K562 (cell line): ENCODE results near the gene ANKS1A. TPM values are rescaled to one million over a fixed set of nuclear protein-coding genes. Genes with fewer than 3 reads are reported as not detected.

Source experiments
- ATAC-seq: fragments of 200-7000 bp; cut with Tn5 transposase; 3 replicates; pipeline ENCODE4 v1.9.1; 2020; ENCODE audit warnings: moderate library complexity
- BruUV-seq: library from RNA; stranded (reverse); fragments of 400-500 nt; replicated peaks from 2 replicates; lab custom pipeline; 2021; lab: Mats Ljungman, UMichigan
- CTCF ChIA-PET: fragments of 300-600 bp; formaldehyde crosslinking; extraction: SDS; loops from one replicate; lab custom pipeline; 2021; ENCODE audit warnings: low intra/inter-chr PET ratio; lab: Yijun Ruan, JAX
- POLR2A ChIA-PET: fragments of 300-600, 350-650 bp; sonication (Branson Sonifier 250); formaldehyde crosslinking; extraction: SDS; loops from one replicate; lab custom pipeline; 2021; ENCODE audit warnings: antibody characterized with exemption, inconsistent platforms; lab: Yijun Ruan, JAX
- DNase-seq, 4 experiments: peaks; one replicate each; pipeline versions ENCODE4 v3.0.0 to v3.0.0-alpha.2; 2011 to 2018; ENCODE audit warnings: low spot score in 3 of 4, mixed read lengths in 3 of 4; ENCODE audit errors: extremely low read depth in 1 of 4
- FAIRE-seq: peaks from 2 replicates; lab custom pipeline; 2011; peaks lifted over from hg19 to GRCh38; lab: Jason Lieb, UNC
- H2AFZ ChIP-seq: 2 replicates; pipeline ENCODE4 v1.6.0; 2011; ENCODE audit warnings: low read depth, low read length, control low read depth, inconsistent platforms
- H3K27ac ChIP-seq: fragments of 200-600 bp; 3 replicates; pipeline ENCODE4 v1.8.0; 2011; ENCODE audit warnings: low read depth, mild to moderate bottlenecking, control low read depth, inconsistent platforms, low read length, moderate library complexity, mixed read lengths; ENCODE audit errors: extremely low read depth
- H3K27me3 ChIP-seq, 2 experiments: fragments of 300-600 bp in 1 of 2; 2 replicates in 1 of 2; 3 replicates in 1 of 2; pipeline versions ENCODE4 v1.6.0 to v1.8.0; 2011; ENCODE audit warnings: inconsistent platforms in 2 of 2, low read length in 2 of 2, mild to moderate bottlenecking in 1 of 2, mixed read lengths in 1 of 2, moderate library complexity in 1 of 2; ENCODE audit not compliant: control insufficient read depth in 2 of 2, insufficient read depth in 2 of 2
- H3K36me3 ChIP-seq: fragments of 300-600 bp; 3 replicates; pipeline ENCODE4 v1.8.0; 2011; ENCODE audit warnings: mild to moderate bottlenecking, low read length, inconsistent platforms; ENCODE audit not compliant: control insufficient read depth, insufficient read depth
- H3K4me1 ChIP-seq, 2 experiments: fragments of 200-600 bp in 1 of 2; replicated peaks in 1 of 2; 2 replicates in 1 of 2; 3 replicates in 1 of 2; pipeline versions ENCODE4 v1.5.1 to v1.8.0; 2011; ENCODE audit warnings: inconsistent platforms in 2 of 2, low read length in 2 of 2, mild to moderate bottlenecking in 1 of 2, mixed read lengths in 1 of 2, moderate library complexity in 1 of 2; ENCODE audit not compliant: control insufficient read depth in 2 of 2, insufficient read depth in 2 of 2
- H3K4me2 ChIP-seq: 2 replicates; pipeline ENCODE4 v1.6.1; 2011; ENCODE audit warnings: low read length, control low read depth, inconsistent platforms, mixed read lengths; ENCODE audit not compliant: insufficient read depth
- H3K4me3 ChIP-seq: fragments of 200-600 bp; sonication (generic), shearing (Covaris generic); 2 replicates; pipeline ENCODE4 v1.5.1; 2016; ENCODE audit warnings: control low read depth, inconsistent platforms
- H3K79me2 ChIP-seq: fragments of 200-600 bp; 3 replicates; pipeline ENCODE4 v1.8.0; 2011; ENCODE audit warnings: low read length, inconsistent platforms; ENCODE audit not compliant: control insufficient read depth, insufficient read depth
- H3K9ac ChIP-seq, 2 experiments: 2 replicates each; pipeline versions ENCODE4 v1.6.0 to v1.6.1; 2011; ENCODE audit warnings: low read depth in 2 of 2, low read length in 2 of 2, control low read depth in 1 of 2, inconsistent platforms in 1 of 2, mild to moderate bottlenecking in 1 of 2, mixed read lengths in 1 of 2; ENCODE audit not compliant: insufficient read depth in 1 of 2
- H3K9me1 ChIP-seq: one replicate; pipeline ENCODE4 v1.6.0; 2011; ENCODE audit warnings: inconsistent platforms, mild to moderate bottlenecking, low read length, moderate library complexity; ENCODE audit not compliant: control insufficient read depth, insufficient read depth
- H3K9me3 ChIP-seq: replicated peaks from 2 replicates; pipeline ENCODE4 v1.5.1; 2011; ENCODE audit warnings: low read depth, low read length, inconsistent platforms; ENCODE audit not compliant: control insufficient read depth, insufficient read depth
- H4K20me1 ChIP-seq: replicated peaks from 2 replicates; pipeline ENCODE4 v1.6.1; 2011; ENCODE audit warnings: low read length, inconsistent platforms, mixed read lengths; ENCODE audit not compliant: control insufficient read depth, insufficient read depth
- BACH1 ChIP-seq: fragments of 200-800 bp; sonication (Bioruptor generic); IDR thresholded peaks from 2 replicates; pipeline ENCODE4 v1.6.1; 2016; ENCODE audit warnings: missing genetic modification characterization, missing compliant biosample characterization
- GATAD2B ChIP-seq: fragments of 450-650 bp; IDR thresholded peaks from 2 replicates; pipeline ENCODE4 v1.6.1; 2017; ENCODE audit warnings: mild to moderate bottlenecking, borderline replicate concordance
- NFE2 ChIP-seq: IDR thresholded peaks from 2 replicates; pipeline ENCODE4 v1.6.1; 2014; ENCODE audit warnings: antibody characterized with exemption, low read depth
- RCOR1 ChIP-seq, 2 experiments: IDR thresholded peaks; 2 replicates each; pipeline ENCODE4 v1.6.1; 2012; ENCODE audit warnings: low read depth in 2 of 2, low read length in 2 of 2, borderline replicate concordance in 1 of 2, improper control_type of control experiment in 1 of 2
- SAFB ChIP-seq: fragments of 200-400 bp; formaldehyde crosslinking; IDR thresholded peaks from 2 replicates; pipeline ENCODE4 v1.6.1; 2017; ENCODE audit warnings: low read depth, low read length, borderline replicate concordance
- YY1 ChIP-seq, 3 experiments: IDR thresholded peaks; 2 replicates each; pipeline ENCODE4 v1.6.1; 2011; ENCODE audit warnings: low read length in 2 of 3, mild to moderate bottlenecking in 2 of 3, moderate library complexity in 2 of 3, borderline replicate concordance in 1 of 3, control low read depth in 1 of 3, low read depth in 1 of 3; ENCODE audit not compliant: insufficient read depth in 3 of 3, insufficient replicate concordance in 2 of 3, control insufficient read depth in 1 of 3, insufficient read length in 1 of 3; ENCODE audit errors: extremely low read depth in 1 of 3
- ZNF175 ChIP-seq: fragments of 200-800 bp; sonication (Bioruptor generic); IDR thresholded peaks from 2 replicates; pipeline ENCODE4 v1.6.1; 2016; ENCODE audit warnings: low read depth, mild to moderate bottlenecking, missing genetic modification characterization, missing compliant biosample characterization
- ZNF280A ChIP-seq: fragments of 450-650 bp; IDR thresholded peaks from 2 replicates; pipeline ENCODE4 v1.6.1; 2018; ENCODE audit warnings: mild to moderate bottlenecking, low read depth; ENCODE audit not compliant: partially characterized antibody
- WGBS: fragments of 100-300 bp; shearing (Covaris generic); methylation state at CpG from one replicate; pipeline ENCODE4 v1.1.6; 2016; ENCODE audit warnings: low coverage, mixed read lengths; ENCODE audit not compliant: insufficient coverage; ENCODE audit errors: missing lambda C conversion rate; 5-methylcytosine and 5-hydroxymethylcytosine counted together
- in situ Hi-C: fragments of 300-500 bp; cut with MboI; formaldehyde crosslinking; loops from 4 replicates; pipeline ENCODE4 v1.15.0; 2018; ENCODE audit warnings: inconsistent platforms, mixed read lengths
- intact Hi-C: fragments of 100-400 bp; cut with micrococcal nuclease; formaldehyde crosslinking; loops from 2 replicates; pipeline ENCODE4 v1.14.2; 2022
- polyA plus RNA-seq, 8 experiments: library from polyadenylated mRNA; depleted of rRNA in 4 of 8; stranded (reverse) in 5 of 8; unstranded in 3 of 8; fragments of >200 nt; fragmentation: Nextera tagmentation in 2 of 8; fragmentation: Illumina TruSeq in 1 of 8; extraction: Ambion mirVana in 2 of 8; extraction: Trizol in 1 of 8; gene quantifications; 2 replicates each; pipeline versions ENCODE4 v1.2.1 to v1.2.3, GENCODE V29; 2011 to 2014; ENCODE audit warnings: inconsistent platforms in 1 of 8, missing spikeins in 1 of 8
- total RNA-seq, 7 experiments: library from RNA; depleted of rRNA in 6 of 7; stranded (reverse); fragments of >200 nt in 6 of 7; fragmentation: Illumina TruSeq in 2 of 7; extraction: Trizol in 2 of 7; gene quantifications; 2 replicates each; pipeline versions ENCODE4 v1.2.1 to v1.2.3, GENCODE V29; 2011 to 2021; ENCODE audit warnings: low replicate concordance in 1 of 7
- TF ChIP-seq, protein P1 (sequence below): fragments of 200-800 bp; sonication (Bioruptor generic); IDR thresholded peaks from 2 replicates; pipeline ENCODE4 v1.6.1; 2017; ENCODE audit warnings: missing genetic modification characterization, missing compliant biosample characterization

Gene ANKS1A
- total and polyA plus RNA-seq, 9 of the 15 experiments (the other 6 are each of a cell fraction or from before 2014, with no cell fraction given) = 1.1 to 13.8 (median 5.3) TPM

GRCh38 chr6:35067234-35067633 lies 178.2 kb downstream of the ANKS1A start:
- in situ Hi-C loops = no loop called here
- ChIA-PET POLR2A (no interaction called here), CTCF (no interaction called here)
- no peaks in the 10 kb centered on the region for H3K79me2 ChIP-seq
- peak; percentile 32 for FAIRE-seq
- H3K27ac ChIP-seq = no peak overlapping the region
- peaks cover 3% of the 10 kb centered on the region; the same call in 1 of the 2 replicates for H4K20me1 ChIP-seq
- no peak overlapping the region for H3K4me2 ChIP-seq
- no peak overlapping the region for H2AFZ ChIP-seq
- TF ChIP-seq RCOR1 (IDR thresholded peaks at IDR 0.05; ENCODE audit: borderline replicate concordance in 1 of 2, low read depth in 2 of 2, low read length in 2 of 2) (no peak), GATAD2B (no peak)
- TF ChIP-seq, protein P1, sequence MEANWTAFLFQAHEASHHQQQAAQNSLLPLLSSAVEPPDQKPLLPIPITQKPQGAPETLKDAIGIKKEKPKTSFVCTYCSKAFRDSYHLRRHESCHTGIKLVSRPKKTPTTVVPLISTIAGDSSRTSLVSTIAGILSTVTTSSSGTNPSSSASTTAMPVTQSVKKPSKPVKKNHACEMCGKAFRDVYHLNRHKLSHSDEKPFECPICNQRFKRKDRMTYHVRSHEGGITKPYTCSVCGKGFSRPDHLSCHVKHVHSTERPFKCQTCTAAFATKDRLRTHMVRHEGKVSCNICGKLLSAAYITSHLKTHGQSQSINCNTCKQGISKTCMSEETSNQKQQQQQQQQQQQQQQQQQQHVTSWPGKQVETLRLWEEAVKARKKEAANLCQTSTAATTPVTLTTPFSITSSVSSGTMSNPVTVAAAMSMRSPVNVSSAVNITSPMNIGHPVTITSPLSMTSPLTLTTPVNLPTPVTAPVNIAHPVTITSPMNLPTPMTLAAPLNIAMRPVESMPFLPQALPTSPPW (CRISPR knock-in tag) = no peak
- TF ChIP-seq, all 486 proteins: peak for 0
- no peak for DNase-seq
- Histone ChIP-seq H3K9ac (no peak overlapping the region), H3K4me3 (no peak overlapping the region), H3K36me3 (no peaks in the 10 kb centered on the region), H3K9me1 (peaks cover 2% of the 10 kb centered on the region), H3K27me3 (no peaks in the 10 kb centered on the region), H3K4me1 (peaks cover 0 to 3% of the 10 kb centered on the region in 2 experiments; a peak in 1 of 5 replicates), H3K9me3 (no peaks in the 10 kb centered on the region)
- intact Hi-C loops = no loop called here
- no peak for ATAC-seq
- no TSS peak for BruUV-seq
- 74% methylated on average over 11 of the region's 11 CpGs for WGBS

- Histone ChIP-seq H3K27ac (no peak overlapping the region), H3K9me1 (peaks cover 2% of the 10 kb centered on the region), H3K4me3 (no peak overlapping the region), H3K9ac (no peak overlapping the region), H3K79me2 (no peaks in the 10 kb centered on the region), H3K9me3 (no peaks in the 10 kb centered on the region), H2AFZ (no peak overlapping the region), H3K4me2 (no peak overlapping the region), H3K36me3 (no peaks in the 10 kb centered on the region), H4K20me1 (no peaks in the 10 kb centered on the region; the same call in 1 of the 2 replicates), H3K4me1 (peaks cover 0 to 3% of the 10 kb centered on the region in 2 experiments; a peak in 1 of 5 replicates), H3K27me3 (no peaks in the 10 kb centered on the region)
- intact Hi-C loops = no loop called here
- DNase-seq (no peak), FAIRE-seq (no peak), ATAC-seq (no peak)
- CTCF ChIA-PET = no interaction called here
- WGBS = 67% methylated on average over 9 of the region's 9 CpGs
- POLR2A ChIA-PET = interaction anchor here (0.6 to 0.8 kb wide), 5 partner anchors 15 to 1903 kb away, joined by 3 to 4 read pairs (median 3); no protein-coding TSS in a partner anchor
- in situ Hi-C loops = no loop called here
- BruUV-seq = no TSS peak
- no peak for TF ChIP-seq YY1 (IDR thresholded peaks at IDR 0.05; ENCODE audit: borderline replicate concordance in 1 of 3, control insufficient read depth in 1 of 3, extremely low read depth in 1 of 3, insufficient read depth in 3 of 3, insufficient read length in 1 of 3, insufficient replicate concordance in 2 of 3, low read depth in 1 of 3, low read length in 2 of 3)
- TF ChIP-seq NFE2 = no peak
- no peak for TF ChIP-seq ZNF280A
- TF ChIP-seq SAFB = no peak
- TF ChIP-seq ZNF175 (CRISPR knock-in tag) = no peak
- TF ChIP-seq BACH1 (tag) = no peak
Observed at GRCh38 chr6:35068206-35068605, 179.2 kb downstream of the ANKS1A start.
